ENCODE data around the gene SLC37A2.

The SLC37A2 gene

GRCh38 chr11:125083312-125084056, 20.4 kb downstream of the SLC37A2 start:
- Histone ChIP-seq H4K20me1 (ENCODE audit: control insufficient read depth, insufficient read depth, low read depth, low read length) (no peaks in the 10 kb centered on the region), H3K27me3 (ENCODE audit: control insufficient read depth, low read length) (no peaks in the 10 kb centered on the region), H3F3A (ENCODE audit: control insufficient read depth, insufficient read depth) (no peaks in the 10 kb centered on the region), H3K9me2 (replicated peaks; ENCODE audit: control insufficient read depth, low read length) (no peaks in the 10 kb centered on the region), H3K4me1 (ENCODE audit: control insufficient read depth, low read length) (no peaks in the 10 kb centered on the region), H3K4me3 (ENCODE audit: low read length) (no peak overlapping the region), H3K79me2 (ENCODE audit: control insufficient read depth, low read length) (no peaks in the 10 kb centered on the region), H3K36me3 (ENCODE audit: control insufficient read depth, low read length) (no peaks in the 10 kb centered on the region), H3K27ac (ENCODE audit: low read depth, low read length) (no peak overlapping the region), H3K9me3 (ENCODE audit: control insufficient read depth, insufficient read depth, low read length) (no peaks in the 10 kb centered on the region), H3K4me2 (ENCODE audit: low read length) (no peak overlapping the region)
- TF ChIP-seq EZH2phosphoT487 (IDR thresholded peaks at IDR 0.05; ENCODE audit: borderline replicate concordance, low read length) (no peak), CTCF (IDR thresholded peaks at IDR 0.05; ENCODE audit: low read depth, low read length, poor library complexity, severe bottlenecking) (no peak)

GRCh38 chr11:125084057-125084416, 20.9 kb downstream of the SLC37A2 start:
- no peaks in the 10 kb centered on the region for H3K79me2 ChIP-seq (ENCODE audit: control insufficient read depth, low read length)
- TF ChIP-seq CTCF (IDR thresholded peaks at IDR 0.05; ENCODE audit: low read depth, low read length, poor library complexity, severe bottlenecking) (no peak), EZH2phosphoT487 (IDR thresholded peaks at IDR 0.05; ENCODE audit: borderline replicate concordance, low read length) (no peak)
- H3K4me3 ChIP-seq (ENCODE audit: low read length): no peak overlapping the region
- H4K20me1 ChIP-seq (ENCODE audit: control insufficient read depth, insufficient read depth, low read depth, low read length): no peaks in the 10 kb centered on the region
- no peaks in the 10 kb centered on the region for H3F3A ChIP-seq (ENCODE audit: control insufficient read depth, insufficient read depth)
- no peak overlapping the region for H3K27ac ChIP-seq (ENCODE audit: low read depth, low read length)
- H3K4me2 ChIP-seq (ENCODE audit: low read length): no peak overlapping the region
- no peaks in the 10 kb centered on the region for H3K4me1 ChIP-seq (ENCODE audit: control insufficient read depth, low read length)
- H3K36me3 ChIP-seq (ENCODE audit: control insufficient read depth, low read length): no peaks in the 10 kb centered on the region
- H3K27me3 ChIP-seq (ENCODE audit: control insufficient read depth, low read length): no peaks in the 10 kb centered on the region
- H3K9me2 ChIP-seq (replicated peaks; ENCODE audit: control insufficient read depth, low read length): no peaks in the 10 kb centered on the region
- H3K9me3 ChIP-seq (ENCODE audit: control insufficient read depth, insufficient read depth, low read length): no peaks in the 10 kb centered on the region

GRCh38 chr11:125084761-125085231, 21.7 kb downstream of the SLC37A2 start:
- Histone ChIP-seq H3K9me2 (replicated peaks; ENCODE audit: control insufficient read depth, low read length) (no peaks in the 10 kb centered on the region), H3K4me2 (ENCODE audit: low read length) (no peak overlapping the region), H3K27ac (ENCODE audit: low read depth, low read length) (no peak overlapping the region), H4K20me1 (ENCODE audit: control insufficient read depth, insufficient read depth, low read depth, low read length) (no peaks in the 10 kb centered on the region), H3K27me3 (ENCODE audit: control insufficient read depth, low read length) (no peaks in the 10 kb centered on the region), H3F3A (ENCODE audit: control insufficient read depth, insufficient read depth) (no peaks in the 10 kb centered on the region), H3K4me1 (ENCODE audit: control insufficient read depth, low read length) (no peaks in the 10 kb centered on the region), H3K79me2 (ENCODE audit: control insufficient read depth, low read length) (no peaks in the 10 kb centered on the region), H3K36me3 (ENCODE audit: control insufficient read depth, low read length) (no peaks in the 10 kb centered on the region), H3K4me3 (ENCODE audit: low read length) (no peak overlapping the region), H3K9me3 (ENCODE audit: control insufficient read depth, insufficient read depth, low read length) (no peaks in the 10 kb centered on the region)
- no peak for TF ChIP-seq EZH2phosphoT487 (IDR thresholded peaks at IDR 0.05; ENCODE audit: borderline replicate concordance, low read length)
- no peak for TF ChIP-seq CTCF (IDR thresholded peaks at IDR 0.05; ENCODE audit: low read depth, low read length, poor library complexity, severe bottlenecking)
